Central memory CD8-positive, alpha-beta T cell (primary cell): ENCODE data around the gene PARM1.

Experiments
- ATAC-seq: fragments of 150-1000 bp; cut with Tn5 transposase; replicated peaks from 2 replicates; pipeline ENCODE4 v1.10.0; 2022; ENCODE audit warnings: mild to moderate bottlenecking, moderate FRiP score, moderate number of reproducible peaks; ENCODE audit not compliant: poor library complexity, severe bottlenecking; ENCODE audit errors: extremely low read depth
- DNase-seq, 2 donors: peaks; one replicate each; pipeline ENCODE4 v3.0.0; 2021; ENCODE audit warnings: low spot score in 2 of 2
- H3K27ac Mint-ChIP-seq: one replicate; pipeline ENCODE4 v1.8.0; 2022; ENCODE audit warnings: low read depth, mild to moderate bottlenecking, moderate library complexity, mixed read lengths
- H3K27me3 Mint-ChIP-seq: one replicate; pipeline ENCODE4 v1.8.0; 2022; ENCODE audit warnings: mixed read lengths
- H3K36me3 Mint-ChIP-seq: one replicate; pipeline ENCODE4 v1.8.0; 2022; ENCODE audit warnings: mild to moderate bottlenecking, moderate library complexity, mixed read lengths; ENCODE audit not compliant: insufficient read depth
- H3K4me1 Mint-ChIP-seq: one replicate; pipeline ENCODE4 v1.8.0; 2022; ENCODE audit warnings: mixed read lengths
- H3K4me3 Mint-ChIP-seq: one replicate; pipeline ENCODE4 v1.8.0; 2022; ENCODE audit warnings: mild to moderate bottlenecking, moderate library complexity, mixed read lengths
- H3K9me3 Mint-ChIP-seq: one replicate; pipeline ENCODE4 v1.8.0; 2022; ENCODE audit warnings: mixed read lengths

Gene PARM1

GRCh38 chr4:74921490-74921889, 11.4 kb upstream of the PARM1 start:
- H3K4me3 Mint-ChIP-seq: no peak overlapping the region
- DNase-seq (no peak), ATAC-seq (no peak)
- H3K4me1 Mint-ChIP-seq: no peaks in the 10 kb centered on the region
- H3K27me3 Mint-ChIP-seq: no peaks in the 10 kb centered on the region
- H3K27ac Mint-ChIP-seq: no peak overlapping the region
- H3K36me3 Mint-ChIP-seq: no peaks in the 10 kb centered on the region
- H3K9me3 Mint-ChIP-seq: no peaks in the 10 kb centered on the region

- H3K27ac Mint-ChIP-seq: no peak overlapping the region
- DNase-seq (no peak), ATAC-seq (no peak)
- no peaks in the 10 kb centered on the region for H3K9me3 Mint-ChIP-seq
- no peak overlapping the region for H3K4me3 Mint-ChIP-seq
- no peaks in the 10 kb centered on the region for H3K36me3 Mint-ChIP-seq
- H3K27me3 Mint-ChIP-seq: peaks cover 18% of the 10 kb centered on the region
- no peaks in the 10 kb centered on the region for H3K4me1 Mint-ChIP-seq
These were observed 6.9 kb upstream of the PARM1 start for GRCh38 chr4:74926007-74926406.

DNA sequence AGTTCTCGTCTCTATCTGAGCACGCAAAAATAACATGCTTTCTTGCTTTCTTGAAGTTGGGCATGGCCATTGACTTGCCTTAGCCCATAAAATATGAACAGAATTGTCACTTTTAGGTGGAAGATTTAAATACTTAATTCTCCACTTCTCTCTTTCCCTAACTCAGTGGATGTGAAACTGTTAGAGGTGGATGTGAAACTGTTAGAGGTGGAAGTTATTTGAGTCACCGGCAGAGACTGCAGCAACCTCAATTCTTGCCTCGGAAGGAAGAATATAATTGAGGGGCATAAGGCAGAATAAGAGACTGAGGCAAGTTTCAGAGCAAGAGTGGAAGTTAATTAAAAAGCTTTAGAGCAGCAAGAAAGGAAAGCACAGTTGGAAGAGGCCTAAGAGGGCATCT, 2.8 kb upstream of the PARM1 start:
- no peaks in the 10 kb centered on the region for H3K9me3 Mint-ChIP-seq
- no peak for DNase-seq
- no peak overlapping the region for H3K27ac Mint-ChIP-seq
- peaks cover 53% of the 10 kb centered on the region for H3K27me3 Mint-ChIP-seq
- ATAC-seq: no peak
- H3K4me1 Mint-ChIP-seq: no peaks in the 10 kb centered on the region
- H3K36me3 Mint-ChIP-seq: no peaks in the 10 kb centered on the region
- H3K4me3 Mint-ChIP-seq: no peak overlapping the region

DNA sequence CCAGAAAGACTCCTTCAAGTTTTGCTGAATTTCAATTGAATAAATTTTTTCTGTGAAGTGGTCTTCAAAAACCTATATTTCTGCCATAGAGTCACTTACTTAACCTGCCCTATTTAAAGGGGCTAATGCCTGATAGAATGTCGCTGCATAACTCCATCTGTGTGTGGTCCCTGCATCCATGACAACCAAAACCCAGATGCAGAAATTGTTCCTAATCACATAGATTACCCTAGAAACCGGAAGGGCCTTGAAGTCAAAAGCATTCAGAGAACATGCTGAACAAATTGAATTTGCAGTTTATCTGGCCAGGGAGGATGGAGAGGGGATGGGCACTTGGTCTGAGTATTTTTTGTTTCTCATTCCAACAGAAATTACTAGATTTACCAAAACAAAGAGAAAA, 1.5 kb upstream of the PARM1 start:
- no peak overlapping the region for H3K27ac Mint-ChIP-seq
- no peaks in the 10 kb centered on the region for H3K4me1 Mint-ChIP-seq
- H3K27me3 Mint-ChIP-seq: peaks cover 62% of the 10 kb centered on the region
- no peak overlapping the region for H3K4me3 Mint-ChIP-seq
- H3K36me3 Mint-ChIP-seq: no peaks in the 10 kb centered on the region
- no peak for ATAC-seq
- no peaks in the 10 kb centered on the region for H3K9me3 Mint-ChIP-seq
- DNase-seq: no peak

DNA sequence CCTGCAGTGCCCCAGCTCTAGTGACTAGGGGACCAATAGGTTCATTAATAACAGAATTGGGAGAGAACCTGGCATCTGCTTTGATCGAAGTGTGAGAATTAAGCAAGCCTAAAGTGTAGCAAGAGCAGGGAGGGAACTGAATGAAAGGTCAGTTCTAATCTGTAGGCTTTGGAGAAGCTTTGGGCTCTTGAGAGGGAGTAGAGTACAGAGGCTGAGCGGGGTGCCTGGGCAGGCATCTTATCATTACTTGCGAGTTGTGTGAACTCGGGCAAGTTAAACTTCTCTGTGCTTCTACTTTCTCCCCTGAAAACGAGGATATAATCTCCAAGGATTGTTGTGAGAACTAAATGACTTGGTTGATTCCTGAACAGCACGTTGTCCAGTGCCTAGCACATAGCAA, 906 bp upstream of the PARM1 start:
- H3K9me3 Mint-ChIP-seq: no peaks in the 10 kb centered on the region
- no peak overlapping the region for H3K4me3 Mint-ChIP-seq
- no peak for DNase-seq
- peaks cover 62% of the 10 kb centered on the region for H3K27me3 Mint-ChIP-seq
- no peaks in the 10 kb centered on the region for H3K4me1 Mint-ChIP-seq
- H3K27ac Mint-ChIP-seq: no peak overlapping the region
- ATAC-seq: no peak
- H3K36me3 Mint-ChIP-seq: no peaks in the 10 kb centered on the region

GRCh38 chr4:74933562-74934015, 673 bp downstream of the PARM1 start:
- ATAC-seq: no peak
- no peak for DNase-seq
- peak overlapping the region; percentile 20 for H3K4me3 Mint-ChIP-seq
- no peaks in the 10 kb centered on the region for H3K4me1 Mint-ChIP-seq
- peaks cover 62% of the 10 kb centered on the region for H3K27me3 Mint-ChIP-seq
- H3K9me3 Mint-ChIP-seq: no peaks in the 10 kb centered on the region
- H3K27ac Mint-ChIP-seq: no peak overlapping the region
- no peaks in the 10 kb centered on the region for H3K36me3 Mint-ChIP-seq

DNA sequence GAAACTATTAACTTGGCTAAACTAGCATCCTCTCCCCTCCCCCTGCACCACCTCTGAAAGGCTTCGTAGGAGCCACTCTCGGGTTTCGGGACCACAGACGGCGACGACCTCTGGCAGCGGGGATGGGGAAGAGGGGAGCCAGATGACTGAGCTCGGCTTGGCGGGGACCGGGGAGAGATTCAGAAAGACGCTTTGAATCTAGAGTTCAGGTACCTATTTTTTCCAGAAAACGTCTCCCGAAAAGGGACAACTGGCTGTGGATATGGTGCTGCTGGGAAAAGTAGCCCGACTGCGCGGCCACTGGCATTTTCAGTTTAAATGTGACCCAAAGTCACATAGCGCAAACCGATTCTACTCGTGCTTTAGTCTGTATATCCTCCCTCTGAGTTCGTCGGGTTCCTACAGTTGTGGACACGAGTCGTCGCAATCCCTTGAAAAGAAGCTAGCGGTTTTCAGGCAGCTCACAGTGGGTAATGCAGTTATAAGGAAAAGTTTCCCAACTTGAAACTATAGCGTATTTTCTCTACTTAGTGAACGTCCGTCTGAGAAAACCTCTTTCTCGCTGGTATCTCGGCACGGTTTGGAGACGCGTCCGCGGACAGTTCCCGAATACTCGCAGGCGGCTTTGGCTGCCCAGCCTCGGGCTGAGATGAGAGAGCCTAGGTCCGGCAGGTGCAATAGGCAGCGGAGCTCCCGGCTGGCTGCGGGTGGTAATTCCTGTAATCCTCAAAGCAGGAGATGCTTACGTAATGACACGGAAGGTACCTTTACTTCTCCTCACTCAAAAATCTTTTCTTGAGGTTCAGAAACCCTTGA, 1.3 kb downstream of the PARM1 start:
- Mint-ChIP-seq H3K9me3 (no peaks in the 10 kb centered on the region), H3K36me3 (no peaks in the 10 kb centered on the region), H3K4me1 (no peaks in the 10 kb centered on the region), H3K27ac (no peak overlapping the region), H3K27me3 (peaks cover 60% of the 10 kb centered on the region), H3K4me3 (no peak overlapping the region)
- ATAC-seq (no peak), DNase-seq (no peak)

GRCh38 chr4:74934888-74935287, 2.0 kb downstream of the PARM1 start:
- Mint-ChIP-seq H3K36me3 (no peaks in the 10 kb centered on the region), H3K4me1 (no peaks in the 10 kb centered on the region), H3K4me3 (no peak overlapping the region), H3K9me3 (no peaks in the 10 kb centered on the region), H3K27ac (no peak overlapping the region), H3K27me3 (peaks cover 58% of the 10 kb centered on the region)
- DNase-seq (no peak), ATAC-seq (no peak)

DNA sequence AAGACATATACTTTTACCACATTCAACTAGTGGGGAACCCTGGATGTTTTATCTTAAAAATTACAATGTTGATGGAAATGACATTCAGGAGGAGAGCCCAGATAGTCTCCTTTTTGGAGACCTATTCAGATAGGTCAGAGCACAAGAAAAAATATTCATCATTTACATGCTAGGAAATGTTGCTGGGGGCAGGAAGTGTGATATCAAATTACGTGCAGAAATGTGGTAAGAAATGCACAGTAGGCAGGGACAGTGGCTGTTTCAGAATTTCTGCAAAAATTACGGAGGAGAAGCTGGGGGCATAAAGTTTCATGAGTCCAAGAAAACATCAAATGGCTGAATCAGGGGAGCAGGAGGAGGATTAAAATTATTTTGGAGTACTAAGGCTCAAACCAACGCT, 8.2 kb downstream of the PARM1 start:
- Mint-ChIP-seq H3K4me3 (no peak overlapping the region), H3K9me3 (peaks cover 6% of the 10 kb centered on the region), H3K27ac (no peak overlapping the region), H3K4me1 (no peaks in the 10 kb centered on the region), H3K27me3 (peaks cover 11% of the 10 kb centered on the region), H3K36me3 (no peaks in the 10 kb centered on the region)
- ATAC-seq: no peak
- DNase-seq: no peak

- H3K27me3 Mint-ChIP-seq: peaks cover 11% of the 10 kb centered on the region
- H3K36me3 Mint-ChIP-seq: no peaks in the 10 kb centered on the region
- no peak overlapping the region for H3K4me3 Mint-ChIP-seq
- peaks cover 6% of the 10 kb centered on the region for H3K9me3 Mint-ChIP-seq
- no peak overlapping the region for H3K27ac Mint-ChIP-seq
- ATAC-seq (no peak), DNase-seq (no peak)
- H3K4me1 Mint-ChIP-seq: no peaks in the 10 kb centered on the region
These were observed 9.5 kb downstream of the PARM1 start for GRCh38 chr4:74942251-74942917.

DNA sequence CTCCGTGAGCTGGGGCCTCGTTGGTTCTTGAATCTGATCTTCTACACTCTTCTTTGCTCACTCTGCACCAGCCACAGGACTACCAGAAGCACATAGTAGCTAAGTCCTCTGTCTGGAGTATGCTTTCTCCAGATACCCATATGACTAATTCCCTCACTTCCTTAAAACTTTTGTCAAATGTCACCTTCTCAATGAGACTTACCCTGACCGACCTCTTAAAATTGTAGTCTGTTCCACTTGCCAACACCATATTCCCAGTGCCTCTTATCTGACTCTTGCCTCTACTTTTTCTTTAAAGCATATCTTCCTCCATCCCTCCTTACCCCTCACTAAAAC, 10.0 kb downstream of the PARM1 start:
- Mint-ChIP-seq H3K4me1 (no peaks in the 10 kb centered on the region), H3K27me3 (peaks cover 11% of the 10 kb centered on the region), H3K4me3 (no peak overlapping the region), H3K36me3 (no peaks in the 10 kb centered on the region), H3K27ac (no peak overlapping the region), H3K9me3 (peaks cover 6% of the 10 kb centered on the region)
- DNase-seq (no peak), ATAC-seq (no peak)

GRCh38 chr4:74944354-74944793, 11.5 kb downstream of the PARM1 start:
- DNase-seq: no peak
- peaks cover 11% of the 10 kb centered on the region for H3K27me3 Mint-ChIP-seq
- no peaks in the 10 kb centered on the region for H3K36me3 Mint-ChIP-seq
- peaks cover 6% of the 10 kb centered on the region for H3K9me3 Mint-ChIP-seq
- no peak for ATAC-seq
- H3K4me1 Mint-ChIP-seq: no peaks in the 10 kb centered on the region
- H3K27ac Mint-ChIP-seq: no peak overlapping the region
- H3K4me3 Mint-ChIP-seq: no peak overlapping the region

DNA sequence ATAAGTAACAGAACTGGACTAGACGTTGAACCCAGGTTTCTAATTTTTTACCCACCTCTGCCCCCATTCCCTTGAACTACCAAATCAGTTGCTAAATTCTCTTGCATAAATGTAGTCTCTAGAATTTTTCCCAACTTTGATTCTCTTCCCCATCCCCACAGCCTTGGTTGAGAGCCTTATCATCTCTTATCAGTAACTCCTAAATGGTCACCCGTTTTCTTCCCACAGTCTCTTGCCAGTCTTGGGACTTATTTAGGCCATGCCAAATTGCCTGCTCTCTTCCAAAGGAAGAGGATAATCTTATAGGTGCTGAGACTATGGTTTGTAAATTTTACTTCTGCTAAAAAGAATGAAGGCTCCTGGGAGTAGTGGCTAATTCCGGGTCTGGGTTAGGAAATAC, 13.3 kb downstream of the PARM1 start:
- Mint-ChIP-seq H3K4me1 (no peaks in the 10 kb centered on the region), H3K27me3 (no peaks in the 10 kb centered on the region), H3K27ac (no peak overlapping the region), H3K4me3 (no peak overlapping the region), H3K9me3 (peaks cover 6% of the 10 kb centered on the region), H3K36me3 (no peaks in the 10 kb centered on the region)
- DNase-seq (no peak), ATAC-seq (no peak)
